Heart left ventricle (tissue), 13 donors: ENCODE results near the gene MARK3.

ENCODE experiments used
- POLR2A ChIP-seq, 2 donors: fragments of 450-650 bp; IDR thresholded peaks; one replicate each; pipeline ENCODE4 v1.6.1; 2017; ENCODE audit warnings: antibody characterized with exemption in 2 of 2, mild to moderate bottlenecking in 2 of 2, moderate library complexity in 2 of 2
- TF ChIP-seq, protein P1 (sequence below), 12 donors: fragments of 200-600 bp; sonication (generic) in 4 of 12; IDR thresholded peaks; one replicate each; pipeline versions ENCODE4 v1.5.0 to v1.8.0; 2018 to 2022; ENCODE audit warnings: antibody characterized with exemption in 12 of 12, mild to moderate bottlenecking in 5 of 12
- donor health status: ischemic (EF 13 %, LVEDD 7.1; RV severe dilation, severe dysfunction).
- donor health status: DM: no; HTN: yes; CAD: no.
- donor health status: DM: no; HTN: no; CAD: no.
- donor health status: ischemic (EF 25% LVEDD 6.9; RV normal size, moderate dysfunction).
- donor health status: ischemic (EF 25% LVEDD 5.7; RV mildly dilated, moderate dysfunction).
- donor health status: ischemic (EF 35%, LVEDD 5.7; RV mildly dilated, moderate dysfunction).
- donor health status: nonischemic (EF 11% LVEDD 7.7; RV severe dilation, severe dysfunction).
- donor health status: DM: yes; HTN: yes; CAD: no.
- donor health status: PGD.
- donor health status: ischemic (EF 29% LVEDD 5.4; RV normal size, mild dysfunction).
- donor health status: nonischemic (EF 23%, LVEDD 6.1; RV moderate dilation, normal function).

DNA sequence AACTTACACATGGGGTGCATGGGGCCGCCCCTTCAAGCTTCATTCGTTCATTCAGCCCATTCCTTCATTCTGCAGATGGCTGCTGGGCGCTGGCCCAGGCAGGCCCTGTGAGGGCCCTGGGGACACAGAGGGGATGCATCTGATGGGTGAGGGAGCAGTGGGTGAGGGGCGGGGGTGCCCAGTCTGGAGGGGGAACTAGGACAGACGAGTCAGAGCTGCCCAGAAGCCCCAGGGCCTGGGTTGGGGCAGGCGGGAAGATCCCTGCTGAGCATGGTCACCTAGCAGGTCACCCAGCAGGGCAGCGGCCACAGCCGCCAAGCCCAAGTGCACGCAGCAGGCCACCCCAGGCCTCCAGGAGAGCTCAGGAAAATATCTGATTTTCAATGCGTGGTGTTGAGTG, 157.9 kb downstream of the MARK3 start:
- TF ChIP-seq, protein P1, sequence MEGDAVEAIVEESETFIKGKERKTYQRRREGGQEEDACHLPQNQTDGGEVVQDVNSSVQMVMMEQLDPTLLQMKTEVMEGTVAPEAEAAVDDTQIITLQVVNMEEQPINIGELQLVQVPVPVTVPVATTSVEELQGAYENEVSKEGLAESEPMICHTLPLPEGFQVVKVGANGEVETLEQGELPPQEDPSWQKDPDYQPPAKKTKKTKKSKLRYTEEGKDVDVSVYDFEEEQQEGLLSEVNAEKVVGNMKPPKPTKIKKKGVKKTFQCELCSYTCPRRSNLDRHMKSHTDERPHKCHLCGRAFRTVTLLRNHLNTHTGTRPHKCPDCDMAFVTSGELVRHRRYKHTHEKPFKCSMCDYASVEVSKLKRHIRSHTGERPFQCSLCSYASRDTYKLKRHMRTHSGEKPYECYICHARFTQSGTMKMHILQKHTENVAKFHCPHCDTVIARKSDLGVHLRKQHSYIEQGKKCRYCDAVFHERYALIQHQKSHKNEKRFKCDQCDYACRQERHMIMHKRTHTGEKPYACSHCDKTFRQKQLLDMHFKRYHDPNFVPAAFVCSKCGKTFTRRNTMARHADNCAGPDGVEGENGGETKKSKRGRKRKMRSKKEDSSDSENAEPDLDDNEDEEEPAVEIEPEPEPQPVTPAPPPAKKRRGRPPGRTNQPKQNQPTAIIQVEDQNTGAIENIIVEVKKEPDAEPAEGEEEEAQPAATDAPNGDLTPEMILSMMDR (IDR thresholded peaks at IDR 0.05): no peak
- no peak for TF ChIP-seq POLR2A (IDR thresholded peaks at IDR 0.05)
